Glutamatergic neuron (in vitro differentiated cells): ENCODE data around the gene SDC4. TPM values are rescaled to one million over a fixed set of nuclear protein-coding genes. Genes with fewer than 3 reads are reported as not detected.

ENCODE experiments used
- DNase-seq: peaks from one replicate; pipeline ENCODE4 v3.0.0; 2022
- H3K27ac Mint-ChIP-seq: one replicate; pipeline ENCODE4 v1.8.0; 2020; ENCODE audit warnings: mild to moderate bottlenecking, mixed read lengths, inconsistent platforms; ENCODE audit not compliant: unreplicated experiment
- H3K27me3 Mint-ChIP-seq: one replicate; pipeline ENCODE4 v1.8.0; 2020; ENCODE audit warnings: mild to moderate bottlenecking, moderate library complexity, mixed read lengths, inconsistent platforms; ENCODE audit not compliant: unreplicated experiment
- H3K36me3 Mint-ChIP-seq: one replicate; pipeline ENCODE4 v1.8.0; 2020; ENCODE audit warnings: mild to moderate bottlenecking, mixed read lengths, inconsistent platforms; ENCODE audit not compliant: unreplicated experiment
- H3K4me1 Mint-ChIP-seq: one replicate; pipeline ENCODE4 v1.8.0; 2020; ENCODE audit warnings: mild to moderate bottlenecking, low read depth, mixed read lengths, inconsistent platforms; ENCODE audit not compliant: unreplicated experiment
- H3K4me3 Mint-ChIP-seq: one replicate; pipeline ENCODE4 v1.8.0; 2020; ENCODE audit warnings: mild to moderate bottlenecking, mixed read lengths, inconsistent platforms; ENCODE audit not compliant: unreplicated experiment
- H3K9me3 Mint-ChIP-seq: one replicate; pipeline ENCODE4 v1.8.0; 2020; ENCODE audit warnings: mild to moderate bottlenecking, moderate library complexity, mixed read lengths, inconsistent platforms; ENCODE audit not compliant: unreplicated experiment
- CTCF ChIP-seq: fragments of 200-600 bp; sonication (generic); IDR thresholded peaks from one replicate; pipeline ENCODE4 v1.5.0; 2021; ENCODE audit not compliant: partially characterized antibody, unreplicated experiment
- total RNA-seq: library from RNA; stranded (reverse); fragmentation: NEBNext Ultra II Directional; extraction: Animal tissue kit (Norgen Biotek cat#: 25700); gene quantifications from one replicate; pipeline ENCODE4 v1.2.1, GENCODE V29; 2021; ENCODE audit not compliant: unreplicated experiment

SDC4 gene
- total RNA-seq, 1 donor from 2014 or later: 0.61 TPM

DNA sequence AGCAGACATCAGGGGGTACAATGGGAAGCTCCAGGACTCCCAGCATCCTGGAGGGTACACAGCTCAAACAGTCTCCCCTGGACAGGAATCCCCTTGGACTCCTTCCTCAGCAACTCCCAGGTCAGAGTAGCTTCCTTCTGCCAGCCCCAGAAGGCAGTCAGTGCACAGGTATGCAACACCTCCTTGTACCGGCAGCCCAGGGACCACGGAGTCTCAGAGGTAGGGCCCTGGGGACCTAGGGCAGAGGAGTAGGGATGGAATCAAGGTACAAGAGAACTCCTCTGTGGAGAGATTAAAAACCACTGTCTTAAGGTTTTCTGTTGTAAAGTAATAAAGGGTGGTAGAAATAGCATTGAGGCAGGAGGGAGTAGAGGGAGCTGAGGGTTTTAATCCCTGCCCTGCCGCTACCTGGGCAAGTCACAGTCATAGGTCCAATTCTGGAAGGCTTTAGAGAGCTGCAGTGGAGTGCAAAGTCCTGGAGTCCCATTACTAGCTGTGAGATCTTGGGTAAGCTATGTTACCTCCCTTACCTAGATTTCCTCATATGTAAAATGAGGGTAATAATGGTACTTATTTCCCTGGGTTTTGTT lies 22.4 kb upstream of the SDC4 start:
- Mint-ChIP-seq H3K9me3 (peaks cover 1% of the 10 kb centered on the region), H3K27me3 (peaks cover 4% of the 10 kb centered on the region), H3K4me1 (no peaks in the 10 kb centered on the region), H3K4me3 (no peak overlapping the region), H3K36me3 (no peaks in the 10 kb centered on the region), H3K27ac (no peak overlapping the region)
- no peak for DNase-seq
- TF ChIP-seq CTCF: no peak

- Mint-ChIP-seq H3K36me3 (no peaks in the 10 kb centered on the region), H3K9me3 (no peaks in the 10 kb centered on the region), H3K4me3 (no peak overlapping the region), H3K4me1 (peaks cover 7% of the 10 kb centered on the region), H3K27ac (no peak overlapping the region), H3K27me3 (peaks cover 4% of the 10 kb centered on the region)
- DNase-seq: no peak
- no peak for TF ChIP-seq CTCF
Observed at GRCh38 chr20:45368221-45368980, 20.2 kb upstream of the SDC4 start.

GRCh38 chr20:45367126-45367525 lies 18.9 kb upstream of the SDC4 start:
- no peak overlapping the region for H3K27ac Mint-ChIP-seq
- no peak for DNase-seq
- H3K27me3 Mint-ChIP-seq: peaks cover 4% of the 10 kb centered on the region
- peaks cover 11% of the 10 kb centered on the region for H3K4me1 Mint-ChIP-seq
- H3K4me3 Mint-ChIP-seq: no peak overlapping the region
- H3K9me3 Mint-ChIP-seq: peaks cover 5% of the 10 kb centered on the region
- no peaks in the 10 kb centered on the region for H3K36me3 Mint-ChIP-seq
- no peak for TF ChIP-seq CTCF

DNA sequence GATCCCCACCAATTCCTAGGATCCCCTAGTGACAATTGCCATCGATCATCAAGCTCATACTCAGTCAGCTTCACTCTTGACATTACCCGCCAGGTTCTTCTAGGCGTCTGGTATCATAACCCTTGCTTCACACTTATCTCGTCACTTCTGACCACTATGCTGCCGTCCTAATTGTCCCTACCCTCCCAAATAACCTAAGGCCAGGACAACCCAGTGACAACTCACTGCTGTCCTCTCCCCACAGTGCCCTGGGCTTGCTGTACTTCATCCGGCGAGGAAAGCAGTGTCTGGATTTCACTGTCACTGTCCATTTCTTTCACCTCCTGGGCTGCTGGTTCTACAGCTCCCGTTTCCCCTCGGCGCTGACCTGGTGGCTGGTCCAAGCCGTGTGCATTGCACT lies 18.4 kb upstream of the SDC4 start:
- H3K9me3 Mint-ChIP-seq: peaks cover 5% of the 10 kb centered on the region
- no peak overlapping the region for H3K27ac Mint-ChIP-seq
- no peak overlapping the region for H3K4me3 Mint-ChIP-seq

More for the DNA sequence above, 18.4 kb upstream of the SDC4 start:
- Mint-ChIP-seq H3K4me1 (peaks cover 11% of the 10 kb centered on the region), H3K36me3 (no peaks in the 10 kb centered on the region), H3K27me3 (peaks cover 4% of the 10 kb centered on the region)
- DNase-seq: no peak
- no peak for TF ChIP-seq CTCF
